Mesothelial cell of epicardium (in vitro differentiated cells): ENCODE measurements around the gene HPCAL1. TPM values are rescaled to one million over a fixed set of nuclear protein-coding genes. Genes with fewer than 3 reads are reported as not detected.

Source experiments
- DNase-seq, 2 experiments: peaks; one replicate each; pipeline ENCODE4 v3.0.0; 2021; ENCODE audit warnings: low spot score in 2 of 2; ENCODE audit not compliant: unreplicated experiment in 2 of 2
- H3K27ac Mint-ChIP-seq: 2 replicates; pipeline ENCODE4 v1.8.0; 2021; ENCODE audit warnings: mixed read lengths
- H3K27me3 Mint-ChIP-seq: 2 replicates; pipeline ENCODE4 v1.8.0; 2021; ENCODE audit warnings: low read depth, mixed read lengths
- H3K36me3 Mint-ChIP-seq: 2 replicates; pipeline ENCODE4 v1.8.0; 2021; ENCODE audit warnings: mixed read lengths
- H3K4me1 Mint-ChIP-seq: 2 replicates; pipeline ENCODE4 v1.8.0; 2021; ENCODE audit warnings: mixed read lengths
- H3K4me3 Mint-ChIP-seq: 2 replicates; pipeline ENCODE4 v1.8.0; 2021; ENCODE audit warnings: mild to moderate bottlenecking, moderate library complexity, mixed read lengths
- H3K9me3 Mint-ChIP-seq: 2 replicates; pipeline ENCODE4 v1.8.0; 2021; ENCODE audit warnings: mixed read lengths
- total RNA-seq: library from RNA; stranded (reverse); gene quantifications from 3 replicates; pipeline ENCODE4 v1.2.1, GENCODE V29; 2021
- TF ChIP-seq, protein P1 (sequence below): fragments of 200-600 bp; sonication (generic); IDR thresholded peaks from one replicate; pipeline ENCODE4 v1.5.0; 2021; ENCODE audit warnings: antibody characterized with exemption; ENCODE audit not compliant: unreplicated experiment

Gene HPCAL1
- total RNA-seq, 1 donor from 2014 or later = 17.5 TPM

DNA sequence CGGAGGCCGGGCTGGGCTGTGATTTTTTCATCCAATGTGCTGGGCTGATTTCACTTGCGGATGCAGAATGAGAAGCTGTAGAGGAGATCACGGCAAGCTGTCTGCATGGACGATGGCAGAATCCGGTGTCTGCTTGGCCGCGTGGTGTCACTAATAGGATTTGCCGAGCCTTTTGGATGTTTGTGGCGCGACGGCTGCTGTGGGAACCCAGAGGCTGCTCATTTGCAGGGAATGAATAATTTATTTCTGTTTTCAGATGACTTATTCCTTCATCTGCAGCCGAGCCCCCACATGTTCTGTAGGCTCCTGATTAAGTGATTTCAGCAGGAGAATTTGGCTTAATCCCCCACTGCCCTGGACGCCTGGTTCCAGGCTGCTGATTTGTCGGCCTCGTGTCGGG is 82.8 kb downstream of the HPCAL1 start:
- Mint-ChIP-seq H3K27me3 (no peaks in the 10 kb centered on the region), H3K9me3 (no peaks in the 10 kb centered on the region), H3K27ac (no peak overlapping the region), H3K4me1 (peaks cover 2% of the 10 kb centered on the region), H3K4me3 (no peak overlapping the region), H3K36me3 (no peaks in the 10 kb centered on the region)
- TF ChIP-seq, protein P1, sequence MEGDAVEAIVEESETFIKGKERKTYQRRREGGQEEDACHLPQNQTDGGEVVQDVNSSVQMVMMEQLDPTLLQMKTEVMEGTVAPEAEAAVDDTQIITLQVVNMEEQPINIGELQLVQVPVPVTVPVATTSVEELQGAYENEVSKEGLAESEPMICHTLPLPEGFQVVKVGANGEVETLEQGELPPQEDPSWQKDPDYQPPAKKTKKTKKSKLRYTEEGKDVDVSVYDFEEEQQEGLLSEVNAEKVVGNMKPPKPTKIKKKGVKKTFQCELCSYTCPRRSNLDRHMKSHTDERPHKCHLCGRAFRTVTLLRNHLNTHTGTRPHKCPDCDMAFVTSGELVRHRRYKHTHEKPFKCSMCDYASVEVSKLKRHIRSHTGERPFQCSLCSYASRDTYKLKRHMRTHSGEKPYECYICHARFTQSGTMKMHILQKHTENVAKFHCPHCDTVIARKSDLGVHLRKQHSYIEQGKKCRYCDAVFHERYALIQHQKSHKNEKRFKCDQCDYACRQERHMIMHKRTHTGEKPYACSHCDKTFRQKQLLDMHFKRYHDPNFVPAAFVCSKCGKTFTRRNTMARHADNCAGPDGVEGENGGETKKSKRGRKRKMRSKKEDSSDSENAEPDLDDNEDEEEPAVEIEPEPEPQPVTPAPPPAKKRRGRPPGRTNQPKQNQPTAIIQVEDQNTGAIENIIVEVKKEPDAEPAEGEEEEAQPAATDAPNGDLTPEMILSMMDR = no peak
- DNase-seq = no peak

DNA sequence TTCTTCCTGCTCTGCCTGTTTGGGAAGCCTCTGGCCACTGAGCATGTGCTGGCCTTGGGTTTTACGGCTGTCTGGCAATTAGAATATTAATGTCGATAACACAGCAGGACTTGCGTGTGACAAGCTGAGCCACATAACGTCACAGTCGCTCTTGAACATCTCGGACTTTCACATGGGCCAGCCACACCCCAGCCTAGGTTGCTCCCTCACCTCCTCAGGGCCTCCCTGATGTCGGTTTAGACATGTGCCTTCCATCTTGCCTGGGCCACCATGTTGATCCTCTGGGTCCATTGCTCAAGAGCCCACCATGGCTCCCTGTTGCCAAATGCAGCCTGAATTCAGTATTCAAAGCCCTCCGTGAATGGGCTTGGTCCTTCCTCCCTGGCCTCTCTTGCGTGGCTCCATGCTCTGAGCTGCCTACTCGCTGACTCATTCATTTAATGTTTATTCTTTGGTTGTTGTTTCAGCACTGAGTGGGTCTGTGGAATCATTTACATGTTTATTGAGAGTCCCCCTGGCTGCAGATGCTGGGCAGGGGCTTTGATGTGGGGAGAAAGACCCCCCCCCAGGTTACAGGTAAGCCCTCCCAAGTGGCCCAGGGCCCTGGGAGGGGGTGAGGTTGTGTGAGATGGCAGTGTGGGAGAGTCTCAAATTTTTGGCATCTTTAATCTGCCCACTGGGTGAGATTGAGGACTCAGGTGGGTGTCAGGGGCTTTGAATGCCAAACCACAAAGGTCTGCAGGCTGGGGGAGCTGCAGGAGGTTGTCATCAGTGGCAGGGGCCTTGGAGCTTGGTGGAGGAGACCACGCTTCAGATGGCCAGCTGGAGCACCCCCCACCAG is 83.4 kb downstream of the HPCAL1 start:
- no peak overlapping the region for H3K27ac Mint-ChIP-seq

DNA sequence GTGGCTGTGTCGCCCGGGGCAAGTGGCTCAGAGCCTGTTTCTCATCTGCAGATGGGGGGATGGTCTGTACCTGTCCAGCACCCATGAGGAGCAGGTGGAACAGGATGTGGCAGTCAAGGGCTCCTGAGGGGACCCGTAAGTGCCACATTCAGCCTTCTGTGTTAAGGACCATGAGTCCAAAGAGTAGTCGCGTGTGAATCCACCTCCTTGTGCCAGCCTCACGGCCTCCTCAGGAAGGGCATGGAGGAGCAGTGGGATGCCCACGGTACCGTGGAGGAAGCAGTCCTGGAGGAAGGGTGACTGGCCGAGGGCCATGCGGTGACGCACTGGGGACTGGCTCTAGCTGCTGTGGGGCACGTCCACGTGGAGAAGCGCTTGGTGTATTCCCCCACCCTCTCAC is 84.3 kb downstream of the HPCAL1 start:
- DNase-seq = no peak
- H3K36me3 Mint-ChIP-seq = no peaks in the 10 kb centered on the region
- H3K27me3 Mint-ChIP-seq = no peaks in the 10 kb centered on the region
- no peaks in the 10 kb centered on the region for H3K4me1 Mint-ChIP-seq
- no peaks in the 10 kb centered on the region for H3K9me3 Mint-ChIP-seq
- no peak overlapping the region for H3K27ac Mint-ChIP-seq
- TF ChIP-seq, protein P1 = no peak
- H3K4me3 Mint-ChIP-seq = no peak overlapping the region

More for the DNA sequence above, 83.4 kb downstream of the HPCAL1 start:
- Mint-ChIP-seq H3K36me3 (no peaks in the 10 kb centered on the region), H3K9me3 (no peaks in the 10 kb centered on the region), H3K27me3 (no peaks in the 10 kb centered on the region), H3K4me3 (no peak overlapping the region), H3K4me1 (no peaks in the 10 kb centered on the region)
- TF ChIP-seq, protein P1 = no peak
- DNase-seq = no peak

DNA sequence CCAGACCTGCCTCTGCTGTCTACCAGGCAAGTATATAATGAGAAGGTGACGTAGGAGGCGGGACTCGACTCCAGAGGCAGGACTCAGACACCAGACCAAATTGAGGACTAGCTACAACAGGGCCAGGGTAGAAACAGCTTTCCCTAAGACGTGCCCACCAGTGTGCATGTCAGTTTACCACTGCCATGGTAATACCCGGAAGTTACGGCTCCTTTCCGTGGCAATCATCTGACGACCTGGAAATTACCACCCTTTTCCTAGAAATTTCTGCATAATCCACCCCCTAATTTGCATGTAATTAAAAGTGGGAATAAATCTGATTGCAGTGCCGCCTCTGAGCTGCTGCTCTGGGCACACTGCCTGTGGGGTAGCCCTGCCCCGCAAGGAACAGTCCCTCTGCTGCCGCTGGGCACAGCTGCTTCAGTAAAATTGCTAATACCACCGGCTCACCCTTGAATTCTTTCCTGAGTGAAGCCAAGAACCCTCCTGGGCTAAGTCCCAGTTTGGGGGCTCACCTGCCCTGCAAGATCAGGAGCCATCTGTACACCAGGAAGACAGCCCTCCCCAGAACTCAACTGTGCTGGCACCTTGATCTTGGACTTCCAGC is 86.4 kb downstream of the HPCAL1 start:
- H3K4me1 Mint-ChIP-seq = peaks cover 2% of the 10 kb centered on the region
- no peak overlapping the region for H3K4me3 Mint-ChIP-seq

DNA sequence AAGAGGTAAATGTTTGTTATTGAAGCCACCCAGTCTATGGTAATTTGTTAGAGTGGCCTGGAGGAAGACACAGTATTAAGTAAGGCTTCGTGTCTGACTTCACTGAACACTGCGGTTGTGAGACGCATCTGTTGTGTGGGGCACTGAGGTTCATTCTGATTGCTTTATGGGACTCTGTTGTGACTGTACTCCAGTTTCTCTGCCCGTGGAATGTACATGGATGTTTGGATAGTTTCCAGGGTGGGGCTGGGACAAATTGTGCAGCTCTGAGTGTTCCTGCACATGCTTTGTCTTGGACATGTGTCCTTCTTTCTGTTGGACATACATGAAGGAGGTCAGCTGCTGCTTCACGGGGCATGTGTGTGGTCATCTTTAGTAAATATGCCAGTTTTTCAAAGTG is 86.9 kb downstream of the HPCAL1 start:
- TF ChIP-seq, protein P1 = no peak
- Mint-ChIP-seq H3K27ac (no peak overlapping the region), H3K4me1 (peaks cover 2% of the 10 kb centered on the region), H3K36me3 (no peaks in the 10 kb centered on the region), H3K27me3 (no peaks in the 10 kb centered on the region), H3K9me3 (no peaks in the 10 kb centered on the region), H3K4me3 (no peak overlapping the region)
- DNase-seq = no peak

More for the DNA sequence above, 86.4 kb downstream of the HPCAL1 start:
- Mint-ChIP-seq H3K9me3 (no peaks in the 10 kb centered on the region), H3K27ac (no peak overlapping the region), H3K27me3 (no peaks in the 10 kb centered on the region), H3K36me3 (no peaks in the 10 kb centered on the region)
- no peak for DNase-seq
- TF ChIP-seq, protein P1 = no peak
